Stimulated activated naive CD8-positive, alpha-beta T cell treated with anti-CD3 and anti-CD28 coated beads, Interleukin-15, Interleukin-2, amounts not matched to agents 100 ng/mL and 50 ng/mL, for 24 hours (primary cell): ENCODE measurements around the gene ADCY2.

Experiments used
- H3K27ac Mint-ChIP-seq: one replicate; pipeline ENCODE4 v1.8.0; 2021; ENCODE audit warnings: mild to moderate bottlenecking, mixed read lengths
- H3K27me3 Mint-ChIP-seq: one replicate; pipeline ENCODE4 v1.8.0; 2021; ENCODE audit warnings: mixed read lengths
- H3K36me3 Mint-ChIP-seq: one replicate; pipeline ENCODE4 v1.8.0; 2021; ENCODE audit warnings: low read depth, mixed read lengths
- H3K4me1 Mint-ChIP-seq: one replicate; pipeline ENCODE4 v1.8.0; 2021; ENCODE audit warnings: low read depth, mixed read lengths
- H3K4me3 Mint-ChIP-seq: one replicate; pipeline ENCODE4 v1.8.0; 2021; ENCODE audit warnings: mild to moderate bottlenecking, mixed read lengths
- H3K9me3 Mint-ChIP-seq: one replicate; pipeline ENCODE4 v1.8.0; 2021; ENCODE audit warnings: mixed read lengths

Gene ADCY2

GRCh38 chr5:7773178-7773577 is 377.2 kb downstream of the ADCY2 start:
- no peak overlapping the region for H3K4me3 Mint-ChIP-seq
- H3K27me3 Mint-ChIP-seq = peaks cover 29% of the 10 kb centered on the region
- no peaks in the 10 kb centered on the region for H3K36me3 Mint-ChIP-seq
- H3K9me3 Mint-ChIP-seq = peaks cover 3% of the 10 kb centered on the region
- H3K4me1 Mint-ChIP-seq = no peaks in the 10 kb centered on the region
- H3K27ac Mint-ChIP-seq = no peak overlapping the region

- no peak overlapping the region for H3K27ac Mint-ChIP-seq
- peaks cover 11% of the 10 kb centered on the region for H3K4me1 Mint-ChIP-seq
- peaks cover 3% of the 10 kb centered on the region for H3K9me3 Mint-ChIP-seq
- H3K27me3 Mint-ChIP-seq = peaks cover 51% of the 10 kb centered on the region
- H3K36me3 Mint-ChIP-seq = no peaks in the 10 kb centered on the region
- H3K4me3 Mint-ChIP-seq = no peak overlapping the region
Measured at GRCh38 chr5:7776442-7776841, 380.5 kb downstream of the ADCY2 start.

- H3K4me3 Mint-ChIP-seq = no peak overlapping the region
- peaks cover 11% of the 10 kb centered on the region for H3K4me1 Mint-ChIP-seq
- peaks cover 3% of the 10 kb centered on the region for H3K9me3 Mint-ChIP-seq
- no peak overlapping the region for H3K27ac Mint-ChIP-seq
- no peaks in the 10 kb centered on the region for H3K36me3 Mint-ChIP-seq
- H3K27me3 Mint-ChIP-seq = peaks cover 59% of the 10 kb centered on the region
Measured at GRCh38 chr5:7779019-7780005, 383.4 kb downstream of the ADCY2 start.

- no peak overlapping the region for H3K4me3 Mint-ChIP-seq
- H3K4me1 Mint-ChIP-seq = peaks cover 11% of the 10 kb centered on the region
- H3K27ac Mint-ChIP-seq = no peak overlapping the region
- no peaks in the 10 kb centered on the region for H3K36me3 Mint-ChIP-seq
- peaks cover 50% of the 10 kb centered on the region for H3K27me3 Mint-ChIP-seq
- no peaks in the 10 kb centered on the region for H3K9me3 Mint-ChIP-seq
Measured at GRCh38 chr5:7781899-7782298, 386.0 kb downstream of the ADCY2 start.

- Mint-ChIP-seq H3K27ac (no peak overlapping the region), H3K4me3 (no peak overlapping the region), H3K27me3 (peaks cover 32% of the 10 kb centered on the region), H3K9me3 (no peaks in the 10 kb centered on the region), H3K36me3 (no peaks in the 10 kb centered on the region), H3K4me1 (peaks cover 1% of the 10 kb centered on the region)
Measured at GRCh38 chr5:7784683-7785380, 388.9 kb downstream of the ADCY2 start.

- Mint-ChIP-seq H3K36me3 (no peaks in the 10 kb centered on the region), H3K4me3 (no peak overlapping the region), H3K9me3 (no peaks in the 10 kb centered on the region), H3K27ac (no peak overlapping the region), H3K4me1 (no peaks in the 10 kb centered on the region), H3K27me3 (peaks cover 6% of the 10 kb centered on the region)
Measured at GRCh38 chr5:7787770-7788169, 391.8 kb downstream of the ADCY2 start.

- H3K36me3 Mint-ChIP-seq = no peaks in the 10 kb centered on the region
Measured at GRCh38 chr5:7789567-7789966, 393.6 kb downstream of the ADCY2 start.

GRCh38 chr5:7793895-7794294 is 398.0 kb downstream of the ADCY2 start:
- no peaks in the 10 kb centered on the region for H3K4me1 Mint-ChIP-seq
- H3K36me3 Mint-ChIP-seq = no peaks in the 10 kb centered on the region
- H3K27ac Mint-ChIP-seq = no peak overlapping the region
- H3K27me3 Mint-ChIP-seq = peaks cover 5% of the 10 kb centered on the region
- H3K9me3 Mint-ChIP-seq = no peaks in the 10 kb centered on the region
- no peak overlapping the region for H3K4me3 Mint-ChIP-seq

More at GRCh38 chr5:7789567-7789966, 393.6 kb downstream of the ADCY2 start:
- no peak overlapping the region for H3K4me3 Mint-ChIP-seq
- no peaks in the 10 kb centered on the region for H3K4me1 Mint-ChIP-seq
- no peak overlapping the region for H3K27ac Mint-ChIP-seq
- no peaks in the 10 kb centered on the region for H3K27me3 Mint-ChIP-seq
- H3K9me3 Mint-ChIP-seq = no peaks in the 10 kb centered on the region

GRCh38 chr5:7794311-7794710 is 398.4 kb downstream of the ADCY2 start:
- Mint-ChIP-seq H3K9me3 (no peaks in the 10 kb centered on the region), H3K36me3 (no peaks in the 10 kb centered on the region), H3K27ac (no peak overlapping the region), H3K4me1 (no peaks in the 10 kb centered on the region), H3K27me3 (peaks cover 5% of the 10 kb centered on the region), H3K4me3 (no peak overlapping the region)

- Mint-ChIP-seq H3K4me3 (no peak overlapping the region), H3K27ac (no peak overlapping the region), H3K9me3 (no peaks in the 10 kb centered on the region), H3K4me1 (no peaks in the 10 kb centered on the region), H3K36me3 (no peaks in the 10 kb centered on the region), H3K27me3 (peaks cover 5% of the 10 kb centered on the region)
Measured at GRCh38 chr5:7794823-7795222, 398.9 kb downstream of the ADCY2 start.

- Mint-ChIP-seq H3K36me3 (no peaks in the 10 kb centered on the region), H3K4me1 (no peaks in the 10 kb centered on the region), H3K27ac (no peak overlapping the region), H3K9me3 (no peaks in the 10 kb centered on the region), H3K27me3 (peaks cover 5% of the 10 kb centered on the region), H3K4me3 (no peak overlapping the region)
Measured at GRCh38 chr5:7795306-7795705, 399.4 kb downstream of the ADCY2 start.

- no peaks in the 10 kb centered on the region for H3K36me3 Mint-ChIP-seq
Measured at GRCh38 chr5:7801891-7802614, 406.1 kb downstream of the ADCY2 start.

GRCh38 chr5:7802855-7803254 is 406.9 kb downstream of the ADCY2 start:
- Mint-ChIP-seq H3K4me3 (no peak overlapping the region), H3K4me1 (no peaks in the 10 kb centered on the region), H3K9me3 (no peaks in the 10 kb centered on the region), H3K36me3 (no peaks in the 10 kb centered on the region), H3K27me3 (no peaks in the 10 kb centered on the region), H3K27ac (no peak overlapping the region)

More at GRCh38 chr5:7801891-7802614, 406.1 kb downstream of the ADCY2 start:
- H3K4me3 Mint-ChIP-seq = no peak overlapping the region
- peaks cover 5% of the 10 kb centered on the region for H3K27me3 Mint-ChIP-seq
- H3K27ac Mint-ChIP-seq = no peak overlapping the region
- H3K4me1 Mint-ChIP-seq = no peaks in the 10 kb centered on the region
- no peaks in the 10 kb centered on the region for H3K9me3 Mint-ChIP-seq

- peaks cover 4% of the 10 kb centered on the region for H3K27me3 Mint-ChIP-seq
- H3K9me3 Mint-ChIP-seq = no peaks in the 10 kb centered on the region
- H3K4me1 Mint-ChIP-seq = no peaks in the 10 kb centered on the region
- no peak overlapping the region for H3K27ac Mint-ChIP-seq
- H3K36me3 Mint-ChIP-seq = no peaks in the 10 kb centered on the region
- H3K4me3 Mint-ChIP-seq = no peak overlapping the region
Measured at GRCh38 chr5:7803937-7804336, 408.0 kb downstream of the ADCY2 start.

- H3K27me3 Mint-ChIP-seq = peaks cover 4% of the 10 kb centered on the region
- no peaks in the 10 kb centered on the region for H3K4me1 Mint-ChIP-seq
- H3K36me3 Mint-ChIP-seq = no peaks in the 10 kb centered on the region
- H3K27ac Mint-ChIP-seq = no peak overlapping the region
- no peak overlapping the region for H3K4me3 Mint-ChIP-seq
- H3K9me3 Mint-ChIP-seq = no peaks in the 10 kb centered on the region
Measured at GRCh38 chr5:7805379-7805778, 409.4 kb downstream of the ADCY2 start.
